NOMO-1 treated with dmso at 0.1 percent for 144 hours (cell line): Measurements from ENCODE around the gene SECTM1.

Experiments used
- DNase-seq: peaks from one replicate; lab custom pipeline; 2025; ENCODE audit not compliant: unreplicated experiment; lab: John Stamatoyannopoulos, UW

SECTM1 gene

GRCh38 chr17:82301916-82302567 is 31.5 kb downstream of the SECTM1 start:
- no peak for DNase-seq

- DNase-seq: no peak
Measured at GRCh38 chr17:82301300-82301915, 32.2 kb downstream of the SECTM1 start.

GRCh38 chr17:82300707-82301270 is 32.8 kb downstream of the SECTM1 start:
- no peak for DNase-seq

- DNase-seq: no peak
Measured at GRCh38 chr17:82300228-82300627, 33.3 kb downstream of the SECTM1 start.

GRCh38 chr17:82299452-82299851 is 34.1 kb downstream of the SECTM1 start:
- no peak for DNase-seq

GRCh38 chr17:82298538-82299421 is 34.8 kb downstream of the SECTM1 start:
- no peak for DNase-seq

GRCh38 chr17:82297714-82298537 is 35.6 kb downstream of the SECTM1 start:
- peak; percentile 80 for DNase-seq

- peak; percentile 44 for DNase-seq
Measured at GRCh38 chr17:82297280-82297713, 36.3 kb downstream of the SECTM1 start.

- no peak for DNase-seq
Measured at GRCh38 chr17:82296511-82297279, 36.9 kb downstream of the SECTM1 start.

GRCh38 chr17:82295472-82295814 is 38.1 kb downstream of the SECTM1 start:
- DNase-seq: no peak

- no peak for DNase-seq
Measured at GRCh38 chr17:82294064-82294773, 39.3 kb downstream of the SECTM1 start.

- peak; percentile 99 for DNase-seq
Measured at GRCh38 chr17:82292251-82293154, 41.1 kb downstream of the SECTM1 start.

- DNase-seq: no peak
Measured at GRCh38 chr17:82291582-82292250, 41.9 kb downstream of the SECTM1 start.

GRCh38 chr17:82287868-82288801 is 45.4 kb downstream of the SECTM1 start:
- DNase-seq: peak; percentile 72

GRCh38 chr17:82287013-82287867 is 46.3 kb downstream of the SECTM1 start:
- DNase-seq: no peak

- DNase-seq: no peak
Measured at GRCh38 chr17:82285141-82285540, 48.4 kb downstream of the SECTM1 start.
